ENCODE data around the gene LRRIQ1. TPM values are rescaled to one million over a fixed set of nuclear protein-coding genes. Genes with fewer than 3 reads are reported as not detected.
"Not testable (repeated sequence)": the region's sequence is repeated elsewhere in the genome, so short reads cannot be mapped to it uniquely, and the experiment has no call there.

LRRIQ1 gene
- total and polyA plus RNA-seq, 10 donors, result 0.02 to 1.0 (median 0.20) TPM; not detected in 1

GRCh38 chr12:85004204-85004603, 31.9 kb upstream of the LRRIQ1 start:
- Histone ChIP-seq H3K9me3 (no peaks in the 10 kb centered on the region), H3K36me3 (no peaks in the 10 kb centered on the region), H3K4me3 (no peak overlapping the region), H3K4me1 (no peaks in the 10 kb centered on the region), H3K27me3 (replicated peaks in 1 of 7) (no peaks in the 10 kb centered on the region), H3K27ac (no peak overlapping the region)
- intact Hi-C loops (cut with DNase I; ENCODE audit: low total_unique reads), result no loop called here
- no peak for TF ChIP-seq CTCF (IDR thresholded peaks at IDR 0.05 in 8 of 11, conservative IDR thresholded peaks at IDR 0.05 in 3 of 11)
- TF ChIP-seq POLR2AphosphoS5 (IDR thresholded peaks at IDR 0.05), result no peak
- no peak for TF ChIP-seq POLR2A (IDR thresholded peaks at IDR 0.05)
- DNase-seq, result no peak

- H3K4me3 ChIP-seq; DNase-seq; intact Hi-C loops (cut with DNase I; ENCODE audit: low total_unique reads); H3K27me3 ChIP-seq (replicated peaks in 1 of 7); H3K9me3 ChIP-seq; H3K4me1 ChIP-seq; H3K36me3 ChIP-seq; H3K27ac ChIP-seq: not testable (repeated sequence)
- WGBS, 5 donors, result 67 to 79% (median 70%) methylated on average over 2 of the region's 2 CpGs
Observed at GRCh38 chr12:85005047-85005446, 31.1 kb upstream of the LRRIQ1 start.

GRCh38 chr12:85005615-85006014, 30.5 kb upstream of the LRRIQ1 start:
- TF ChIP-seq CTCF (IDR thresholded peaks at IDR 0.05 in 8 of 11, conservative IDR thresholded peaks at IDR 0.05 in 3 of 11) (no peak), POLR2A (IDR thresholded peaks at IDR 0.05) (no peak)
- H3K9me3 ChIP-seq, result no peaks in the 10 kb centered on the region
- H3K27ac ChIP-seq, result no peak overlapping the region
- no peak overlapping the region for H3K4me3 ChIP-seq
- no peaks in the 10 kb centered on the region for H3K27me3 ChIP-seq (replicated peaks in 1 of 7)
- DNase-seq, result no peak
- H3K36me3 ChIP-seq, result no peaks in the 10 kb centered on the region
- H3K4me1 ChIP-seq, result no peaks in the 10 kb centered on the region
- intact Hi-C loops (cut with DNase I; ENCODE audit: low total_unique reads), result no loop called here
- WGBS, 5 donors, result 58 to 78% (median 69%) methylated on average over 1 of the region's 1 CpG

- no peak for TF ChIP-seq POLR2A (IDR thresholded peaks at IDR 0.05)
- TF ChIP-seq CTCF (IDR thresholded peaks at IDR 0.05 in 8 of 11, conservative IDR thresholded peaks at IDR 0.05 in 3 of 11), result no peak
- no peaks in the 10 kb centered on the region for H3K4me1 ChIP-seq
- DNase-seq, result no peak
- H3K27ac ChIP-seq, result no peak overlapping the region
- intact Hi-C loops (cut with DNase I; ENCODE audit: low total_unique reads), result no loop called here
- no peaks in the 10 kb centered on the region for H3K36me3 ChIP-seq
- 53 to 82% (median 67%) methylated on average over 1 of the region's 1 CpG for WGBS, 5 donors
- no peaks in the 10 kb centered on the region for H3K27me3 ChIP-seq (replicated peaks in 1 of 7)
- H3K9me3 ChIP-seq, result no peaks in the 10 kb centered on the region
- no peak overlapping the region for H3K4me3 ChIP-seq
Observed at GRCh38 chr12:85006206-85006605, 29.9 kb upstream of the LRRIQ1 start.

GRCh38 chr12:85007836-85008235, 28.3 kb upstream of the LRRIQ1 start:
- Histone ChIP-seq H3K27me3 (replicated peaks in 1 of 7) (no peaks in the 10 kb centered on the region), H3K4me1 (no peaks in the 10 kb centered on the region), H3K27ac (no peak overlapping the region), H3K9me3 (no peaks in the 10 kb centered on the region), H3K4me3 (no peak overlapping the region), H3K36me3 (no peaks in the 10 kb centered on the region)
- TF ChIP-seq POLR2A (IDR thresholded peaks at IDR 0.05), result no peak
- DNase-seq, result no peak
- 35 to 66% (median 51%) methylated on average over 4 of the region's 4 CpGs for WGBS, 5 donors
- intact Hi-C loops (cut with DNase I; ENCODE audit: low total_unique reads), result no loop called here
